Activated CD8-positive, alpha-beta T cell treated with anti-CD3 and anti-CD28 coated beads for 36 hours (primary cell): Measurements from ENCODE around the gene TNFRSF1A. TPM values are rescaled to one million over a fixed set of nuclear protein-coding genes. Genes with fewer than 3 reads are reported as not detected.

Experiments
- ATAC-seq: fragments of 200-7000 bp; cut with Tn5 transposase; one replicate; pipeline ENCODE4 v1.10.0; 2021; ENCODE audit warnings: mild to moderate bottlenecking, moderate library complexity
- CTCF ChIA-PET: fragments of 350-600 bp; sonication (Branson Sonifier 250); formaldehyde crosslinking; loops from one replicate; lab custom pipeline; 2021; ENCODE audit warnings: antibody characterized with exemption; lab: Charles Lee
- POLR2A ChIA-PET: fragments of 350-600 bp; sonication (Branson Sonifier 250); formaldehyde crosslinking; loops from one replicate; lab custom pipeline; 2021; ENCODE audit warnings: antibody characterized with exemption; lab: Charles Lee
- DNase-seq: peaks from one replicate; pipeline ENCODE4 v3.0.0-alpha.2; 2020
- H3K27ac Mint-ChIP-seq: one replicate; pipeline ENCODE4 v1.8.0; 2021; ENCODE audit warnings: mild to moderate bottlenecking, mixed read lengths
- H3K27me3 Mint-ChIP-seq: one replicate; pipeline ENCODE4 v1.8.0; 2021; ENCODE audit warnings: mixed read lengths
- H3K36me3 Mint-ChIP-seq: one replicate; pipeline ENCODE4 v1.8.0; 2021; ENCODE audit warnings: low read depth, mixed read lengths
- H3K4me1 Mint-ChIP-seq: one replicate; pipeline ENCODE4 v1.8.0; 2021; ENCODE audit warnings: low read depth, mixed read lengths
- H3K4me3 Mint-ChIP-seq: one replicate; pipeline ENCODE4 v1.8.0; 2021; ENCODE audit warnings: mild to moderate bottlenecking, moderate library complexity, mixed read lengths
- H3K9me3 Mint-ChIP-seq: one replicate; pipeline ENCODE4 v1.8.0; 2021; ENCODE audit warnings: mixed read lengths
- CTCF ChIP-seq: fragments of 200-600 bp; IDR thresholded peaks from one replicate; pipeline ENCODE4 v1.8.0; 2022; ENCODE audit warnings: antibody characterized with exemption, mild to moderate bottlenecking
- intact Hi-C: fragments of 100-400 bp; cut with micrococcal nuclease; formaldehyde crosslinking; loops from one replicate; pipeline ENCODE4 v1.10.0; 2022
- total RNA-seq, 2 experiments: library from RNA; stranded (reverse); gene quantifications; one replicate each; pipeline ENCODE4 v1.2.3, GENCODE V29; 2021

Gene TNFRSF1A
- total RNA-seq, 2 experiments from 2014 or later = 40.6 TPM

GRCh38 chr12:6314776-6315175, 27.1 kb downstream of the TNFRSF1A start:
- no peak for ATAC-seq
- TF ChIP-seq CTCF = no peak
- intact Hi-C loops = no loop called here
- Mint-ChIP-seq H3K4me1 (peaks cover 24% of the 10 kb centered on the region), H3K27ac (no peak overlapping the region), H3K36me3 (no peaks in the 10 kb centered on the region), H3K27me3 (no peaks in the 10 kb centered on the region), H3K9me3 (no peaks in the 10 kb centered on the region), H3K4me3 (no peak overlapping the region)
- ChIA-PET CTCF (interaction anchor here (0.7 to 1.3 kb wide), 3 partner anchors 8 to 25 kb away, joined by 3 to 4 read pairs (median 4); no protein-coding TSS in a partner anchor), POLR2A (no interaction called here)
- no peak for DNase-seq

GRCh38 chr12:6313326-6313940, 28.4 kb downstream of the TNFRSF1A start:
- no peaks in the 10 kb centered on the region for H3K36me3 Mint-ChIP-seq

GRCh38 chr12:6312529-6313325, 29.1 kb downstream of the TNFRSF1A start:
- no peaks in the 10 kb centered on the region for H3K9me3 Mint-ChIP-seq
- peaks cover 13% of the 10 kb centered on the region for H3K4me1 Mint-ChIP-seq
- ATAC-seq = peak; percentile 78
- intact Hi-C loops = no loop called here
- TF ChIP-seq CTCF = no peak
- H3K27ac Mint-ChIP-seq = no peak overlapping the region
- ChIA-PET CTCF (no interaction called here), POLR2A (interaction anchor here (0.8 kb wide), 1 partner anchor 10 kb away, joined by 3 read pairs; no protein-coding TSS in a partner anchor)
- no peaks in the 10 kb centered on the region for H3K36me3 Mint-ChIP-seq
- peak; percentile 49 for DNase-seq
- peaks cover 8% of the 10 kb centered on the region for H3K27me3 Mint-ChIP-seq
- H3K4me3 Mint-ChIP-seq = no peak overlapping the region

More at GRCh38 chr12:6313326-6313940, 28.4 kb downstream of the TNFRSF1A start:
- Mint-ChIP-seq H3K4me1 (peaks cover 20% of the 10 kb centered on the region), H3K27ac (no peak overlapping the region), H3K4me3 (no peak overlapping the region), H3K27me3 (peaks cover 8% of the 10 kb centered on the region), H3K9me3 (no peaks in the 10 kb centered on the region)
- ChIA-PET POLR2A (interaction anchor here (0.7 kb wide), 1 partner anchor 46 kb away, joined by 3 read pairs; no protein-coding TSS in a partner anchor), CTCF (no interaction called here)
- intact Hi-C loops = no loop called here
- ATAC-seq = no peak
- DNase-seq = no peak
- no peak for TF ChIP-seq CTCF

GRCh38 chr12:6311822-6312528, 29.9 kb downstream of the TNFRSF1A start:
- Mint-ChIP-seq H3K9me3 (no peaks in the 10 kb centered on the region), H3K27me3 (peaks cover 8% of the 10 kb centered on the region), H3K36me3 (no peaks in the 10 kb centered on the region), H3K4me3 (no peak overlapping the region), H3K4me1 (peaks cover 11% of the 10 kb centered on the region), H3K27ac (no peak overlapping the region)
- TF ChIP-seq CTCF = no peak
- intact Hi-C loops = no loop called here
- no peak for ATAC-seq
- no peak for DNase-seq
- CTCF ChIA-PET = no interaction called here
- POLR2A ChIA-PET = interaction anchor here (0.8 to 1.2 kb wide), 2 partner anchors 8 to 11 kb away, joined by 3 read pairs; no protein-coding TSS in a partner anchor
